ENCODE measurements around the gene KAT14. TPM values are rescaled to one million over a fixed set of nuclear protein-coding genes. Genes with fewer than 3 reads are reported as not detected.
"Not testable (repeated sequence)": the region's sequence is repeated elsewhere in the genome, so short reads cannot be mapped to it uniquely, and the experiment has no call there.

Gene KAT14, protein sequence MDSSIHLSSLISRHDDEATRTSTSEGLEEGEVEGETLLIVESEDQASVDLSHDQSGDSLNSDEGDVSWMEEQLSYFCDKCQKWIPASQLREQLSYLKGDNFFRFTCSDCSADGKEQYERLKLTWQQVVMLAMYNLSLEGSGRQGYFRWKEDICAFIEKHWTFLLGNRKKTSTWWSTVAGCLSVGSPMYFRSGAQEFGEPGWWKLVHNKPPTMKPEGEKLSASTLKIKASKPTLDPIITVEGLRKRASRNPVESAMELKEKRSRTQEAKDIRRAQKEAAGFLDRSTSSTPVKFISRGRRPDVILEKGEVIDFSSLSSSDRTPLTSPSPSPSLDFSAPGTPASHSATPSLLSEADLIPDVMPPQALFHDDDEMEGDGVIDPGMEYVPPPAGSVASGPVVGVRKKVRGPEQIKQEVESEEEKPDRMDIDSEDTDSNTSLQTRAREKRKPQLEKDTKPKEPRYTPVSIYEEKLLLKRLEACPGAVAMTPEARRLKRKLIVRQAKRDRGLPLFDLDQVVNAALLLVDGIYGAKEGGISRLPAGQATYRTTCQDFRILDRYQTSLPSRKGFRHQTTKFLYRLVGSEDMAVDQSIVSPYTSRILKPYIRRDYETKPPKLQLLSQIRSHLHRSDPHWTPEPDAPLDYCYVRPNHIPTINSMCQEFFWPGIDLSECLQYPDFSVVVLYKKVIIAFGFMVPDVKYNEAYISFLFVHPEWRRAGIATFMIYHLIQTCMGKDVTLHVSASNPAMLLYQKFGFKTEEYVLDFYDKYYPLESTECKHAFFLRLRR
- total RNA-seq, result 9.1 and 11.1 TPM in 2 replicates

DNA sequence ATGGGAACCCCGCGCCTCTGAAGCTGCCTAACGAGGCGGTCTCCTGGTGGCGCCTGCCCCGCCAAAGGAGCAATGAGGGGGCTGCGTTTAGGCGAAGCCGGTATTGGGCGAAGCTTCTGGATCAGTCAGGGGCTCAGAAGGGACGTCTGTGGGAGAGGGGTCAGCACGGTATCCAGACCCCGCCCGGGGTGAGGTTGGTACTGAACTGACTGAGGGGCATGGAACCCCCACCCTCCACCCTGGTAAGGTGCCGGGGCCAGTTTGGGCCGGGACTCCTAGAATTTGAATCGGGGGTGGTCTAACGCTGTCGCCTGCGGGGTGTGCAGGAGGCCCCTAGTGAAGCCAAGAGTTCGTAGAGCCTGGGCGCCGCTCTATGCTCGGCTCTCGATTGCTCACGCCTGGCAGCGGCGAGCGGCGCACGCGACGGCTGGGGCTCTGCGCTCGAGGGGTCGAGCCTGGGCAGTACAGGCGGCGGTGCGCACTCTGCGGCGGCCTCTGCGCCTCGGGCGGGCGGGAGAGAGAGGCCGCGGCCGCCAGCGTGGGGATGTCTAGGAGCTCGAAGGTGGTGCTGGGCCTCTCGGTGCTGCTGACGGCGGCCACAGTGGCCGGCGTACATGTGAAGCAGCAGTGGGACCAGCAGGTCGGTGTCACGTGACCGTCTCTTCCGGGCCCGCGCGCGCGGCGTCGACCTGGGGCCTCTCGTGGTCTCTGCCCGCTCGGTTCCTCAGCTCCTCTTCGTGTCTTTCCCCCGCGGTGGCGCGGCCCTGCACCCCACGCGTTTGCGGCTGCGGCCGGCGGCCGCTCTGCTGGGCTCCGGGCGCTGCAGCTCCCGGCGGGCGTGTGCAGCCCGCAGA, at the start of gene KAT14, which contains the start of gene PET117:
Gene KAT14, plus strand, starts transcription at position 452 of the 854 bp plus-strand sequence. CDS start 4,798 bp downstream, outside the sequence.
Gene PET117, plus strand, starts transcription at position 452 of the 854 bp plus-strand sequence. Its CDS starts 93 bp downstream, at position 545.
- peak; percentile 95 for DNase-seq

DNA sequence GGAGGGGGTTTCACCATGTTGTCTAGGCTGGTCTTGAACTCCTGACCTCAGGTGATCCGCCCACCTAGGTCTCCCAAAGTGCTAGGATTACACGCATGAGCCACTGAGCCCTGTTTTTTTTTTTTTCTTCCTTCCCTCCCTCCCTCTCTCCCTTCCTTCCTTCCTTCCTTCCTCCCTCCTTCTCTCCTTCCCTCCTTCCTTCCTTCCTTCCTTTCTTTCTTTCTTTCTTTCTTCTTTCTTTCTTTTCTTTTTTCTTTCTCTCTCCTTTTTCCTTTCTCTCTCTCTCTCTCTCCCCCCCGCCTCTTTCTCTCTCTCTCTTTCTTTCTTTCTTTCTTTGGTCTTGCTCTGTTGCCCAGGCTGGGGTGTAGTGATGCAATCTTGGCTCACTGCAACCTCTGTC, 49.4 kb upstream of the KAT14 start:
- DNase-seq, result not testable (repeated sequence)

DNA sequence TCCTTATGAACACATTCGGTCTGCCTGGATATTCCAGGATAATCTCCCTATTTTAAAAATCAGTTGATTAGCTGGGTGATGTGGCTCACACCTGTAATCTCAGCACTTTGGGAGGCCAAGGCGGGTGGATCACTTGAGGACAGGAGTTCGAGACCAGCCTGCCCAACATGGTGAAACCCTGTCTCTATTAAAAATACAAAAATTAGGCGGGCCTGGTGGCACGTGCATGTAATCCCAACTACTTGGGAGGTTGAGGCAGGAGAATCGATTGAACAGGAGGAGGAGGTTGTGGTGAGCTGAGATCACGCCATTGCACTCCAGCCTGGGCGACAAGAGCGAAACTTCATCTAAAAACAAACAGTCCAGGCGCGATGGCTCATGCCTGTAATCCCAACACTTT, 48.8 kb upstream of the KAT14 start:
- DNase-seq, result not testable (repeated sequence)

DNA sequence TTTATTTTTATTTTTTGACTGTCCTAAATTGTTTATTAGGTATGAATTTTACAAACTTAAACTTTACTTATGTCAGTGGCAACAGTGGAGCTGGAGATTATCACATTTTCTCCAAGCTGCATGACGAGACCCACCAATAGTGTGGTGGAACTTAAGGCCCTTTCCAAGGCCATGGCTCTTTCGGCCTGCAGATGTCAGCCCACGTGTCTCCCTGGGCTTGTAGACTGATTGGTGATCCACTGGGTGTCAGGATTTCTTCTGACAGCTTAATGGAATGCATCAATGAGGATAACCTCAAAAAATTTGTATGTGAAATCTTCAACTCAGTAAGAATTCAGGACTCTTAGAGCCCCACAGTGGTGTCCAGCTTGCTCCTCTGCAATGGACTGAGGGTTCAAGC, 47.6 kb upstream of the KAT14 start:
- peak; percentile 3 for DNase-seq

DNA sequence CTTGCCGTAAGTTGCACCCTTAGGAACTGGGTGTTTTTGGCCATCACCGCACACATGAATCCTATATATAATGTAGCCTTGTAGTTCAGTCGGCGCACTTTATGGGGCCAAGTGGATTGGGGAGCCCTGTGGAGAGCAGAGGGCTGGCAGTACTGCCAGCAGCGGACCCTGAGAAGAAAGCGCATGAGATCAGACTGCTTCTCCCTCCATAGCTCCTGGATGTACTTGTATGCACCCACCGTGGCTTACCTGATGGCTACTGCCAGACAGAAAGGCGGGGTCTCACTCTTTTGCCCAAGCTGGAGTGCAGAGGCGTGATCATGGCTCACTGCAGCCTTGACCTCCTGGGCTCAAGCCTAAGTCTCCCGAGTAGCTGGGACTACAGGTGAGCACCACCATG, 47.2 kb upstream of the KAT14 start:
- no peak for DNase-seq

DNA sequence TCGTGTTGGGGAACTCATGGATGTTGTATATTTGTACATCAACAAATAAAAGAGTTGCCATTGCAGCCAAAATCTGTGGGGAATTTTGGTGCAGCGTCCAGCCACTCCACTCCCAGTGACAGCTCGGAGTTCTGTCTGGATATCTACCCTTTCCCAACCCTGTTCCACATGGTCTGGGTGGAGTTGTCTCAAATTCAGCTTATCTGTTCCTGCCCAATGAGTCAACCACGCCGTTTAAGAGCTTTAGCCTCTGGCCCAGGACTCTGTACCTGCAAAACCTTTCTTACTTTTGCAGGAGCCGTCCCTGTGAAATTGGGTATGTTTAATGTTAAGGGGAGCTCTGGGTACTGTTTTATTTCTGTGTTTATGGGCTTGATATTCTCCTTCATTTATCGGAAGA, 46.0 kb upstream of the KAT14 start:
- no peak for DNase-seq

DNA sequence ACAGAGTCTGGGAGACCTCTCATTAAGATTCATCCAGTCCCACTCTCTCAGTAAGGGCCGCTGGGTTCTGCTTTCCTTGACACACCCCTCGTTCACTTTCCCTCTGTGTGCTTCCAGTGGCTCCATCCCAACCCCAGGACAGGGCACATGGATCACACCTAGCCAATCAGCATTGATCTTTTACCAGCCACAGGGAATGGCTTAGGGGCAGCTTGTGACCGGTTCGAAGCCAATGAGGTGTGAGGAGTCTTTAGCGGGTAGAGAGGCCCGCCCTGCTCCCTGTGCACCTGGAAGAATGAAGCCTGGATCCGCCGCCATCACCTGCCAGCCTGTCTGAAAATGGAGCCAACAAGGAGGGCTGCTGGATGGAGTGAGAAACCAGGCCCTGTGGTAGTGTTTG, 44.8 kb upstream of the KAT14 start:
- DNase-seq, result no peak

DNA sequence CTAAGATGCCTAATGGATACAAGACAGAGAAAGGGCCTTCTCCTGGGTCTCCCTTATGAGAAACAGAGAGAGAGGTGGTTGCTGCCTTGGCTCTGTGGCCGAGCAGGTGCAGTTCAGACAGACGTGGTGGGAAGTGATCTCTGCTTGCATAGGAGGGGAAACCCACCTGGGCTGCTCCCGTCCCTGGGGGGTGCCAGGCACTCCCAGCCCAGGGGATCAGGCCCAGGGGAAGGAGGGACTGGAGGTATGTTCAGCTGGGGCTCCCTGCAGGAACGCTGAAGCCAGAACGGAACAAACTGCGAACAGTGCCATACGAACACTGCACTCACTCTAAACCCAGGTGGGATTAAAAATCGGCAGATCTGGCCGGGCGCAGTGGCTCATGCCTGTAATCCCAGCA, 44.3 kb upstream of the KAT14 start:
- no peak for DNase-seq

DNA sequence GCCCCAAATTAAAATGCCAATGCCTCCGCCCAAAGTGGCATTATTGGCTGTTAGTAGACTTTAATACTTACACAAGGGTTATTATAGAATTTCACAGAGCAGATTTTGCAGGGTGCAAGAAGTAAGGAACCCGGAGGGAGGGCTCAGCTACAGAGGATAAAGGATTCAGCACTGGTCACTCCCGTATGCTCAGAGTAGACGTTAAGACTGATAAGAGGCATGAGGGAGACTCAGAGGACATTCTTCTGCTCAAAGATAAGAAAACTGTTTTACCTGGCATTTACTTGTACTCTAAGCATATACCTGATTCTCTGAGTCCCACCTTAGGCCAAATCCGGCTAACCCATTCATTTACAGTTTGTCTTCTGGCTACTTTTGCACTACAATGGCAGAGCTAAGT, 43.5 kb upstream of the KAT14 start:
- DNase-seq, result no peak

DNA sequence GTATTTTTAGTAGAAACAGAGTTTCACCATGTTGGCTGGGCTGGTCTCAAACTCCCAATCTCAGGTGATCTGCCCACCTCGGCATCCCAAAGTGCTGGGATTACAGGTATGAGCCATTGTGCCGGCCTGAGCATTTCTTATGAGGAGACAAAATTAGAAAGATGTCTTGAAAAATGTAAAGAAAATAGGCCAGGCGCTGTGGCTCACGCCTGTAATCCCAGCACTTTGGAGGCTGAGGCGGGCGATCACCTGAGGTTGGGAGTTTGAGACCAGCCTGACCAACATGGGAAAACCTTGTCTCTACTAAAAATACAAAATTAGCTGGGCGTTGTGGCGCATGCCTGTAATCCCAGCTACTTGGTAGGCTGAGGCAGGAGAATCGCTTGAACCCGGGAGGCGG, 37.1 kb upstream of the KAT14 start:
- not testable (repeated sequence) for DNase-seq

DNA sequence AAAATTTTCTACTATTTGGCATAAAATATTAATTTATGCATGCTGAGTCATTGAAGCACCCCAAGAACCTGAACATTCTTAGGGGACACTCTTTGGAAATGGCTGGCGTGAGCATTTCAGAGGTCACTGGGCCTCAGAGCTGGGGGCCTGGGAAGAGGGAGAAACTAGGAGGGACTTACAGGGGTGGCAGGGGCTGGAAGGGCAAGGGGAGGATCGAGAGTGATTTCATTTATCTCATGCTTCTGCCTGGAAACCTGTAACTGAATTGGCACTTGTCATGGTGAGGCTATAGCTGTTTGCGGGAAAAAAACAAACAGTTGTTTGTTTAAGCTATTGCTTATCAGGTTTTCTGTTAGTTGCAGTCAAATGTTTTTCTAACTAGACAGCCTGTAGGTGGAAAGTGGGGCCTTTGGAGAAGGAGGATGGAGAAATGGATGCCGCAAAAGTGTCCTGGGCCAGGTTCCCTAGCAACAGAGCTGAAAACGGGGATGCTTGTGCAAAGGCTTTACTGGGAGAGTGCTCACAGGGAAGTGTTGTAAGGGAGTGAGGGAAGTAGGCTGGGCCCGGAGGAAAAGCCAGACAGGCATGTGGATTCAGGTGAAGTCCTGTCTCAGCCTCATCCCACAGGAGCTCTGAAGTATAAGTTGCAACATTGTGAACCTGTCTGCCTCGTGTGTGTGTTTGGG, 36.4 kb upstream of the KAT14 start:
- DNase-seq, result no peak

DNA sequence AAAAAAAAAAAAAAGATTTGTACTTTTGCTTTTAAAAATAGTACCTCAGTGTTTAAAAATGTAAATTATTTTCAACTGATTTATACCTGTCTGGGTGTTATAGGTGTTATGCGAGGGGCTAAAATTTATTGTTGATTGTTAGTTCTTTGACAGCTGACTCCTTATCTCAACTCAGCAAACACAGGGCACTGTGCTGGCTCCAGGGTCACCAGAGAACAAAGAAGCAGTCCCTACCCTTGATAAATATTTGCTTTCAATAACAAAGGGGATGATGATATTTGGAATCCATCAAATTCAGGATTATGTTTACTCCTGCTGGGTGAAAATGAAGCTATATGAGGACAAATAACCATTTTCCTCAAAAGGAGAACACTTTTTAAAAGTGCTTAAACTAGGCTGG, 34.2 kb upstream of the KAT14 start:
- no peak for DNase-seq

DNA sequence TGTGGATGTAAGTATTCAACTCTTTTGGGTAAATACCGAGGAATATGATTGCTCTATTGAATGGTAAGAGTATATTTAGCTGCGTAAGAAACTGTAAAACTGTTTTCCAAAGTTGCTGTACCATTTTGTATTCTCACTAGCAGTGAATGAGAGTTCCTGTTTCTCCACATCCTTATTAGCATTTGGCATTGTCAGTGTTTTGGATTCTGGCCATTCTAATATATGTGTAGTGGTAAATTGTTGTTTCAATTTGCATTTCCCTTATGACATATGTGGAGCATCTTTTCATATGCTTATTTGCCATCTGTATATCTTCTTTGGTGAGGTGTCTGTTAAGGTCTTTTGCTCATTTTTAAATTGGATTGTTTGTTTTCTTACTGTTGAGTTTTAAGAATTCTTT, 29.3 kb upstream of the KAT14 start:
- DNase-seq, result no peak

DNA sequence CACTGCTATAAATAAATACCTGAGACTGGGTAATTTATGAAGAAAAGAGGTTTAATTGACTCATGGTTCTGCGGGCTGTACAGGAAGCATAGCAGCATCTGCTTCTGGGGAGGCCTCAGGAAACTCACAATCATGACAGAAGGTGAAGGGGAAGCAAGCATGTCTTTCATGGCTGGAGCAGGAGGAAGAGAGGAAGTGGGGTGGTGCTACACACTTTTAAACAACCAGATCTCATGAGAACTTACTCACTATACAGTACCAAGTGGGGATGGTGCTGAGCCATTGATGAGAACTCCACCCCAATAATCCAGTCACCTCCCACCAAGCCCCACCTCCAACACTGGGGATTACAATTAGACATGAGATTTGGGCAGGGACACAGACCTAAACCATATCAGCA, 9.1 kb upstream of the KAT14 start:
- not testable (repeated sequence) for DNase-seq

DNA sequence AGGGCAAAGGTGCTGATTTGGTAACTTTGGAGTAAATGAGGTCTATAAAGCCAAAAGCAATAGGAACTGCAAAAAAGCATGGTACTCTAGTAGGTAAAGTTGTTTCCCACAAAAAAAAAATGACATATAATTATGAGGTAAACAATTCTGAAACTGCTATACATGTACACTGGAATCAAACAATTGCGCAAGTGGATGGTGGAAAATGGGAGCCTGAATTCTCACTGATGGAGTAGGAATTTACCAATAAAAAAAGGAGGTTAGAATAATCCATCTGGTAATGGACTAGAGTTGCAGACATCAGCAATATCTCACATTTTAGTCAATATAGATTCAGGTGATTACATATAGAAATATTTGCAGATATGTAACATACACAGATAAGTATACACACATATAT, 5.0 kb upstream of the KAT14 start:
- DNase-seq, result no peak

DNA sequence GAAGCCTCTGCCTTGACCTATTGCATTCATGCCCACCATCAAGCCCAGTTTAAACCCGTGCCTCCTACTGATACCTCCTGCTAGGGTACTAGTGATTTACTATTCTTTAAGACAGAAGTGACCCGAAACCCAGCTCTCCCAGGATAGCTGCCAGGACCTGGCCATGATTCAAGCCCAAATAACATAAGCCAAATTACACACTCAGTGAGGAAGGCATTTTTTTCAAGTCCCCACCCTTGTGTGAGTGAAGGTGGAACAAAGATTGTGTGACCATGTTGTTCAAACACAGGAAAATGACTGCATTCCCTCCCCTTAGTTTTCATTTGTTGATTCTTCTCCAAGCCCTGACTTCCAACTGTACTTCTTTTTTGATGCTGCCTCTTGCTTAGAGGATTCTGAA, 3.7 kb upstream of the KAT14 start:
- no peak for DNase-seq

DNA sequence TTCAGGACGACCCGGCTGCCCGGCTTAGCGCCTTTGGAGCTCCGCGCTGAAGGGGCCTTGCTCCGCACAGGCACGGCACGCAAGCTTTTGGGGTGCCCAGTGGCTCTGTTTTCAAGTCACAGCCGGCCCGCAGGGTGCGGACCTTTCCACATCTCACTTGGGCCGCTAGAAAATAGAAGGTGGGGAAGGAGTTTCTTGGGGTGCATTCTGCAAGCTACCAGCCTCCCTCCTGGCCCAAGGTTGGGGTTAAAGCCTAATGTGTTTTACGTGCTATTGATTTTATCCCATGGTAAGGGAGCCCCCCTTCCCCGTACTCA, 561 bp downstream of the KAT14 start:
- no peak for DNase-seq

DNA sequence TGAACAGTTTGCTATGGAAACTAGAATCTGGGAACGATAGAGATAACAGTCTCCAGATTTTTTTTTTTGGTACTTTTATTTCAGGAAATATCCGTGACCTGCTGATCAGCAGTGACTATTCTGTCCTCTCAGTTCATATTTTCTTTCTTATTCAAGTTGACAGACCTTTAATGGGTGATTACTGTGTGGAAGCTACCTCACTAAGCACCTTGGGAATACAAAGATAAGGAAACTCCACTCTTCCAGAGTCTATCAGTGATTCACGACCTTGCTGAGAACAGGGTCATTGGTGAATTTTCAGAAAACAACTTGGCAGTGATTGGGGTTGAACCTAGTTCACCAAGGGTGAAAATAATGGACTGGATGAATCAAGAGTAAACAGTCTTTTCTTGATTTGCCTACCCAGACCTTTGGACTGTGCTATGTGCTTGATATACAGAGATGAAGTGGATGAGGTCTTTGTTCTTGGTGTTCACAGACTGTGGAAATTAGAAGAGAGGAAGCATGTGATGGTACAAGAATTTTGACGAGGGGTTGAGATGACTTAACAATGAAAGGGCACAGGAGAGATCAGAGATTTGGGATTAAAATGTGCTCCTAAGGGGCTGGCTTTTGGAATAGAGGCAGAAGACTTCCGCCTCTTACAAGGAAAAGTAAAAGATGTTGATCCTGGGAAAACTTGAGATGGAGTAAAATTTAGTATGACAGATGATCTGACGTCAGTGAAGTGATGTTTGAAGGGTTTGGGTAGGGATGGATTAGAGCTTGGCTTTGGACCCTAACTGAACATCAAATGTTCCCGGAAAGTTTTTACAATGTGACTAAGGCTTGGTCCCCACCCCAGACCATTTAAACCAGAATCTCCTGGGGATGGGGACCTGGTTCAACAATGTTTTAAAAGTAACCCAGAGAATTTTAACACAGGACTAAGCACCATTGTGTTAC, 1.2 kb downstream of the KAT14 start:
- DNase-seq, result peak; percentile 13

DNA sequence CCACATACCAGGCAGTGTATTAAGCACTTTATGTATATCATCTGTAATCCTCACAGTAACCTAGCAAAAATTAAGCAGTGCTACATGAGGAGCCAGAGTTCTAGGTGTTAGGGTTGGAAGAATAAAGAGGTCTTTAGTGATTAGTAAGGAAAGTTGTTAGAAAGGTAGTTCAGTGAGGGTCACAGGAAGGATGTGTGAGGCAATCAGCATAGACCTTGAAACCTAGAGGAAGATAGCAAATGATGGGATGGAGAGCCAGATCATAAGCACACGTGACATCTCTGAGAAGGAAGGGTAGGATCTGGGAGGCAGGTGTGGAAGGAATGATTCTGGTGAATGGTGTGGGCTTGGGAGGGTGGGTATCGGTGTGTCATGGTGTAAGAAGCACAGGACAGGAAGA, 2.2 kb downstream of the KAT14 start:
- no peak for DNase-seq

DNA sequence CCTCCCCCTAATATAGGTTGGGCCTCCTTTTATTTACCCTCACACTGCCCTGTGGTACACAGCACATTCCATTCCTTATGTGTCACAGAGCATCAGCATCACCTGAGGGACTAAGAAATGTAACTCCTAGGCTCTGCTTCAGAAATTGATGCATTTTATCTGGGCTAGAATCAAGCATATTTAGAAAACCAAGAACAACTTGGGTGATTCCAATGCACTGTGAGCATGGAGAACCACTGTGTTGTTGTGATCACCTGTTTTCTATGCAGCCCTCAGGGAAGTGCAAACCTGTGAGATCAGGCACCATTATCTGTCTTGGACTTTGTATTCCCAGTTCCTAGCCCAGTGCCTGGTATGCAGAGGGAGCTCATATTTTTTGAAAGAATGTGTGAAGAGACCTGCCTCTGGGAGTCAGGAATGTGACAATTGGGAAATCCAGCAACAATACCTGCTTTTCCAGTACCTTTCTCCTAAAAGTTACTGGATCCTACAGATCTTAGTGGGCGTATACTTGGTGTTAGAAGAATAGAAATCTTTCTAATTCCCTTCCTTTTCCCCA, 7.0 kb downstream of the KAT14 start:
- no peak for DNase-seq

DNA sequence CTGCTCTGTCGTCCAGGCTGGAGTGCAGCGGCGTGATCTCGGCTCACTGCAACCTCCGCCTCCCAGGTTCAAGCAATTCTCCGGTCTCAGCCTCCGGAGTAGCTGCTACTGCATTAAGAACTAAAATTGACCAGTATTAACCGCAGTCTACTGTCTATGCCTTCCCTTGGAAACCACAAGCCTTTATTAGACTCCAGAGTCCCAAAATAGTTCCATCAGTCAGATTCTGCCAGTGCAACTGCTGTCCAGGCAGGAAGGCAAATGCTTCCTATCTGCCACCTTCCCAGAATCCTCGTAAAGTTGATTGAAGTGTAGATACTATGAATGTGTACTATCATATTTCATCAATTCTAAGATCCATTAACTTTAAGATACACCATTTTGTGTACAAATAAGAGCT, 16.7 kb downstream of the KAT14 start:
- DNase-seq, result no peak
